Measurements from ENCODE around the gene THSD1. TPM values are rescaled to one million over a fixed set of nuclear protein-coding genes. Genes with fewer than 3 reads are reported as not detected.
A peak's percentile ranks its signal among the peaks of the same experiment; 100 is the strongest.

THSD1 gene
- total and polyA plus RNA-seq, 4 donors = 0.74 to 2.8 (median 1.4) TPM

DNA sequence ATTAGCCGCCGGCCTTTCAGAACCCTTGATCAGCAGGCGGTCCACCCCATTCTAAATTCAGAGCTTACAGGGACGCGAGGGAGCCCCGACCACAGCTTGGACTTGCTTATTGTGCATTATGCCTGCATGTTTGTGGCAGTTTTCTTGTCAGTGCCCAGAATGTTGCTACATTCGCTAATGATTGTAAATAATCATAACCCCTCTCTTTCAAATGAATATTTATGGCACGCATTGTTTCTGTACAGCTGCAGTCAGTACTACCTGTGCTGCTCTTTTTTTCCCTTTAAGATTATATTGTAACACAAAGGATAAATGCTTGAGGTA lies 44.8 kb upstream of the THSD1 start:
- Histone ChIP-seq H3K27me3 (ENCODE audit: control insufficient read depth in 4 of 4, insufficient read depth in 4 of 4, low read length in 3 of 4) (no peaks in the 10 kb centered on the region), H3K9me3 (ENCODE audit: control insufficient read depth in 4 of 4, low read length in 3 of 4) (no peaks in the 10 kb centered on the region), H3K4me1 (ENCODE audit: control insufficient read depth in 4 of 4, insufficient read depth in 4 of 4, low read length in 3 of 4) (peaks cover 5 to 22% (median 14%) of the 10 kb centered on the region in 4 donors), H3K27ac (ENCODE audit: low read depth in 1 of 2, low read length in 2 of 2) (no peak overlapping the region), H3K4me3 (ENCODE audit: low read depth in 1 of 3, low read length in 3 of 3) (no peak overlapping the region), H3K36me3 (ENCODE audit: control insufficient read depth in 4 of 4, insufficient read depth in 3 of 4, low read depth in 1 of 4, low read length in 3 of 4) (no peaks in the 10 kb centered on the region), H3K9ac (ENCODE audit: low read depth in 1 of 2, low read length in 2 of 2) (no peak overlapping the region)
- TF ChIP-seq ZBTB33 (IDR thresholded peaks at IDR 0.05) (no peak), SP1 (IDR thresholded peaks at IDR 0.05) (no peak), FOXA1 (IDR thresholded peaks at IDR 0.05) (no peak), TAF1 (conservative IDR thresholded peaks at IDR 0.05) (no peak), RAD21 (IDR thresholded peaks at IDR 0.05) (no peak)
- no peak for DNase-seq (ENCODE audit: low spot score)
- 9% methylated on average over 8 of the region's 8 CpGs for WGBS

DNA sequence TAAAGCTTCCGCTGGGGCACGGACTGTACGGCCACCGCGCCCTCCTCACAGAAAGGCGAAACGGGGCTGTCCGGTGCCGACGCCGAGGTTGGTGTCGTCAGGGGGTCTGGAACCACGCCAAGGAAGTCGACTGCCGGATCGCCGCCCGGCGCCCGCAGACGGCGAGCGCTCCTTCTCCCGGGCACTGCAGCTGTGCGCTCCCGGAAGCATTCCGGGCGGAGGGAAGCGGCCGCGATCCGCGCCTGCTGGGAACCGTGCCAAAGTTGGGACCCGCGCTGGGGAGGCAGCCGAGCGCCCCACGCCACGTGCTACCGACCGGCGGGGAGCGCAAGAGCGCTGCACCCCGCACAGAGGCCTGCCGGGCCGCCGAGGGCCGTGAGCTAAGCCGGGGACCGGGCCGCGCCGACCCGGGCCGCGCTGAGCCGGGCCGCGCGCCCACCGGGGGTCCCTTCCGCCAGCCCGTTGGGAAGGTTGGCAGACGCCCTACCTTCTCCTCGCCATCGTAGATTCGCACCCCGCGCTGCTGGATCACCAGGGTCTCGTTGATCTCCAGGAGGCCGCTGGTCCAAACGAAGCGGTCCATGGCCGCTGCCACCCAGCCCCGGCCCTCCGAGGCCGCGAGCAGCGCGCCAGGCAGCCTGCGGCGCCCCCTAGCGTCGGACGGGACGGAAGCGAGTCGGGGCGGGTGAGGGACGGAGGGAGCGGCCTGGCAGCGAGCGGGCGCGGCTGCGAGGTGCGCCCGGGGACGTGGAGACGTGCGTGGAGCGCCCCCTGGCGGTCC lies 44.2 kb upstream of the THSD1 start, which contains the start of gene VPS36:
Gene VPS36, minus strand, starts transcription at position 623 of the 781 bp plus-strand sequence. Its CDS starts 40 bp downstream, at position 583.
- TF ChIP-seq FOXA2 (IDR thresholded peaks at IDR 0.05) (no peak), NR2F2 (IDR thresholded peaks at IDR 0.05) (no peak), YY1 (IDR thresholded peaks at IDR 0.05) (peak; percentile 69), JUND (IDR thresholded peaks at IDR 0.05) (no peak), RXRA (IDR thresholded peaks at IDR 0.05) (no peak), HNF4A (conservative IDR thresholded peaks at IDR 0.05) (peak in 1 of 2 donors; percentile 0), SP1 (IDR thresholded peaks at IDR 0.05) (peak; percentile 14), REST (IDR thresholded peaks at IDR 0.05) (peak; percentile 12), GABPA (IDR thresholded peaks at IDR 0.05 in 1 of 2, conservative IDR thresholded peaks at IDR 0.05 in 1 of 2) (peak; percentile 69 to 74), HNF4G (IDR thresholded peaks at IDR 0.05) (no peak), RAD21 (IDR thresholded peaks at IDR 0.05) (peak; percentile 89 to 91), ATF3 (IDR thresholded peaks at IDR 0.05) (no peak), EGR1 (IDR thresholded peaks at IDR 0.05; ENCODE audit: low read depth in 2 of 2) (no peak), FOXA1 (IDR thresholded peaks at IDR 0.05) (no peak), ZBTB33 (IDR thresholded peaks at IDR 0.05) (no peak), TAF1 (conservative IDR thresholded peaks at IDR 0.05) (peak; percentile 1)
- TF ChIP-seq, protein P1, sequence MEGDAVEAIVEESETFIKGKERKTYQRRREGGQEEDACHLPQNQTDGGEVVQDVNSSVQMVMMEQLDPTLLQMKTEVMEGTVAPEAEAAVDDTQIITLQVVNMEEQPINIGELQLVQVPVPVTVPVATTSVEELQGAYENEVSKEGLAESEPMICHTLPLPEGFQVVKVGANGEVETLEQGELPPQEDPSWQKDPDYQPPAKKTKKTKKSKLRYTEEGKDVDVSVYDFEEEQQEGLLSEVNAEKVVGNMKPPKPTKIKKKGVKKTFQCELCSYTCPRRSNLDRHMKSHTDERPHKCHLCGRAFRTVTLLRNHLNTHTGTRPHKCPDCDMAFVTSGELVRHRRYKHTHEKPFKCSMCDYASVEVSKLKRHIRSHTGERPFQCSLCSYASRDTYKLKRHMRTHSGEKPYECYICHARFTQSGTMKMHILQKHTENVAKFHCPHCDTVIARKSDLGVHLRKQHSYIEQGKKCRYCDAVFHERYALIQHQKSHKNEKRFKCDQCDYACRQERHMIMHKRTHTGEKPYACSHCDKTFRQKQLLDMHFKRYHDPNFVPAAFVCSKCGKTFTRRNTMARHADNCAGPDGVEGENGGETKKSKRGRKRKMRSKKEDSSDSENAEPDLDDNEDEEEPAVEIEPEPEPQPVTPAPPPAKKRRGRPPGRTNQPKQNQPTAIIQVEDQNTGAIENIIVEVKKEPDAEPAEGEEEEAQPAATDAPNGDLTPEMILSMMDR (IDR thresholded peaks at IDR 0.05; ENCODE audit: low read depth, low read length, missing input control) = peak; percentile 99
- TF ChIP-seq, protein P2, sequence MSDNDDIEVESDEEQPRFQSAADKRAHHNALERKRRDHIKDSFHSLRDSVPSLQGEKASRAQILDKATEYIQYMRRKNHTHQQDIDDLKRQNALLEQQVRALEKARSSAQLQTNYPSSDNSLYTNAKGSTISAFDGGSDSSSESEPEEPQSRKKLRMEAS (IDR thresholded peaks at IDR 0.05) = no peak
- Histone ChIP-seq H3K4me1 (ENCODE audit: control insufficient read depth in 4 of 4, insufficient read depth in 4 of 4, low read length in 3 of 4) (peaks cover 5 to 21% (median 12%) of the 10 kb centered on the region in 4 donors), H3K4me3 (ENCODE audit: low read depth in 1 of 3, low read length in 3 of 3) (peak within 1 kb of the TSS; percentile 72 to 91 (median 80)), H3K27me3 (ENCODE audit: control insufficient read depth in 4 of 4, insufficient read depth in 4 of 4, low read length in 3 of 4) (no peaks in the 10 kb centered on the region), H3K36me3 (ENCODE audit: control insufficient read depth in 4 of 4, insufficient read depth in 3 of 4, low read depth in 1 of 4, low read length in 3 of 4) (no peaks in the 10 kb centered on the region), H3K9ac (ENCODE audit: low read depth in 1 of 2, low read length in 2 of 2) (peak within 1 kb of the TSS; percentile 92 to 98), H3K9me3 (ENCODE audit: control insufficient read depth in 4 of 4, low read length in 3 of 4) (no peaks in the 10 kb centered on the region), H3K27ac (ENCODE audit: low read depth in 1 of 2, low read length in 2 of 2) (peak within 1 kb of the TSS; percentile 94)
- peak; percentile 98 for DNase-seq (ENCODE audit: low spot score)
- under 1% methylated on average over 105 of the region's 105 CpGs for WGBS

Measured in liver (tissue), 9 donors.